BJ (cell line): ENCODE measurements around the gene FADS1. TPM values are rescaled to one million over a fixed set of nuclear protein-coding genes. Genes with fewer than 3 reads are reported as not detected.

Experiments
- CTCF ChIA-PET: fragments of 350-600 bp; formaldehyde crosslinking; extraction: SDS; loops from one replicate; lab custom pipeline; 2021; ENCODE audit warnings: antibody characterized with exemption, inconsistent platforms; lab: Yijun Ruan, JAX
- POLR2A ChIA-PET: fragments of 300-600 bp; sonication (Branson Sonifier 250); formaldehyde crosslinking; extraction: SDS; loops from one replicate; lab custom pipeline; 2021; ENCODE audit warnings: antibody characterized with exemption; lab: Charles Lee
- DNase-seq: peaks from one replicate; pipeline ENCODE4 v3.0.0-alpha.2; 2011; ENCODE audit warnings: low read depth
- H3K27me3 ChIP-seq: 2 replicates; pipeline ENCODE4 v1.6.0; 2011; ENCODE audit warnings: low read length; ENCODE audit not compliant: control insufficient read depth, insufficient read depth
- H3K36me3 ChIP-seq: 2 replicates; pipeline ENCODE4 v1.5.1; 2011; ENCODE audit warnings: low read length; ENCODE audit not compliant: control insufficient read depth, insufficient read depth
- H3K4me3 ChIP-seq: 2 replicates; pipeline ENCODE4 v1.5.1; 2011; ENCODE audit warnings: low read depth, mild to moderate bottlenecking, control low read depth, low read length
- polyA plus RNA-seq: library from polyadenylated mRNA; depleted of rRNA; stranded (reverse); fragments of >200 nt; gene quantifications from 2 replicates; pipeline ENCODE4 v1.2.3, GENCODE V29; 2011
- TF ChIP-seq, protein P1 (sequence below): IDR thresholded peaks from 2 replicates; pipeline ENCODE4 v1.5.1; 2011; ENCODE audit warnings: low read depth, mild to moderate bottlenecking, control low read depth, inconsistent platforms, low read length, moderate library complexity; ENCODE audit not compliant: insufficient read depth

The FADS1 gene
- polyA plus RNA-seq, 1 experiment, result 58.0 TPM

DNA sequence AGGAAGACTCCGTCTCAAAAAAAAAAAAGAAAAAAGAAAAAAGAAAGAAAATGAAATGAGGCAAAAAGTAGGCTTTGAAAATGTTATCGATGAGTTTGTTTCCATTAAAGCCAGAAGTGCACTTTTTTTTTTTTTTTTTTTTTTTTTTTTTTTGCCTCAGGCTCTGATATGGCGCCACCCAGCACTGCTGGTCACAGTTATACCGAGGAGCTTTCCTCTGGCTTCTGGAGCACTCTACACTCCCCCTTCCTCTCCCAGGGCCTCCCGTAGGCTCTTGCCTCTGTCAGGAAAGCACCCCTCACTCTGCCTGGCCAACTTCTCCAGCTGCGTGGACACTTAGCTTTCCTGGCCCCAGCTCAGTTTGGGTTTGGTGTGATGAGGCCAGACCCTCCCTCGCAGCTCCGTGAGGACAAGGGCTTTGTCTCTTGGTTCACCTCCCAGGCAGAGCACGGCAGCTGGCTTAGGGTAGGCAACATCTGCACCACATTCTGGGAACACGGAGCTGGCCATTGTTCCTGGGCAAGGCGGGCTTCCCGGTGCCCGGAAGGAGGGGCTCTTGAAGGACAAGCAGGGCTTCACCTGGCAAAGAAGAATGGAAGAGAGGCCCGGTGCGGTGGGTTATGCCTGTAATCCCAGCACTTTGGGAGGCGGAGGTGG, 28.2 kb upstream of the FADS1 start:
- POLR2A ChIA-PET, result no interaction called here

DNA sequence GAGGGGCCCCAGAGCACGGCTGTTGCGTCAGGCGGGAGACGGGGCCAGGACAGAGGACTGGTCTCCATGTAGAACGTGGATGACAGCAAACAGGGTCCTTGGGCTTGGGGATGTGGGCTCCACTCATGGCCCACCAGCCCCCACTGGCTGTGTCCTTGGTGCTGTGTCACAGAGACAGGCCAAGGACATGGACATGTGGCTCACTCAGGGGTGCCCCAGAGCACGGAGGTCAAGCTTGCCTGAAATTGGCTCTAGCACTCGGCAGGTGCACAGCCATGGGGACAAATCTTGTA, 25.7 kb upstream of the FADS1 start:
- Histone ChIP-seq H3K27me3 (no peaks in the 10 kb centered on the region), H3K4me3 (no peak overlapping the region), H3K36me3 (peaks cover 30% of the 10 kb centered on the region)
- POLR2A ChIA-PET, result no interaction called here
- TF ChIP-seq, protein P1, sequence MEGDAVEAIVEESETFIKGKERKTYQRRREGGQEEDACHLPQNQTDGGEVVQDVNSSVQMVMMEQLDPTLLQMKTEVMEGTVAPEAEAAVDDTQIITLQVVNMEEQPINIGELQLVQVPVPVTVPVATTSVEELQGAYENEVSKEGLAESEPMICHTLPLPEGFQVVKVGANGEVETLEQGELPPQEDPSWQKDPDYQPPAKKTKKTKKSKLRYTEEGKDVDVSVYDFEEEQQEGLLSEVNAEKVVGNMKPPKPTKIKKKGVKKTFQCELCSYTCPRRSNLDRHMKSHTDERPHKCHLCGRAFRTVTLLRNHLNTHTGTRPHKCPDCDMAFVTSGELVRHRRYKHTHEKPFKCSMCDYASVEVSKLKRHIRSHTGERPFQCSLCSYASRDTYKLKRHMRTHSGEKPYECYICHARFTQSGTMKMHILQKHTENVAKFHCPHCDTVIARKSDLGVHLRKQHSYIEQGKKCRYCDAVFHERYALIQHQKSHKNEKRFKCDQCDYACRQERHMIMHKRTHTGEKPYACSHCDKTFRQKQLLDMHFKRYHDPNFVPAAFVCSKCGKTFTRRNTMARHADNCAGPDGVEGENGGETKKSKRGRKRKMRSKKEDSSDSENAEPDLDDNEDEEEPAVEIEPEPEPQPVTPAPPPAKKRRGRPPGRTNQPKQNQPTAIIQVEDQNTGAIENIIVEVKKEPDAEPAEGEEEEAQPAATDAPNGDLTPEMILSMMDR, result no peak
- DNase-seq, result no peak
- CTCF ChIA-PET, result no interaction called here

More for the DNA sequence above, 28.2 kb upstream of the FADS1 start:
- CTCF ChIA-PET, result interaction anchor here (1.0 to 2.3 kb wide), 2 partner anchors 11 to 237 kb away, joined by 3 to 5 read pairs; no protein-coding TSS in a partner anchor
- TF ChIP-seq, protein P1, result no peak
- no peak for DNase-seq
- H3K4me3 ChIP-seq, result no peak overlapping the region
- H3K27me3 ChIP-seq, result no peaks in the 10 kb centered on the region
- H3K36me3 ChIP-seq, result peaks cover 40% of the 10 kb centered on the region

DNA sequence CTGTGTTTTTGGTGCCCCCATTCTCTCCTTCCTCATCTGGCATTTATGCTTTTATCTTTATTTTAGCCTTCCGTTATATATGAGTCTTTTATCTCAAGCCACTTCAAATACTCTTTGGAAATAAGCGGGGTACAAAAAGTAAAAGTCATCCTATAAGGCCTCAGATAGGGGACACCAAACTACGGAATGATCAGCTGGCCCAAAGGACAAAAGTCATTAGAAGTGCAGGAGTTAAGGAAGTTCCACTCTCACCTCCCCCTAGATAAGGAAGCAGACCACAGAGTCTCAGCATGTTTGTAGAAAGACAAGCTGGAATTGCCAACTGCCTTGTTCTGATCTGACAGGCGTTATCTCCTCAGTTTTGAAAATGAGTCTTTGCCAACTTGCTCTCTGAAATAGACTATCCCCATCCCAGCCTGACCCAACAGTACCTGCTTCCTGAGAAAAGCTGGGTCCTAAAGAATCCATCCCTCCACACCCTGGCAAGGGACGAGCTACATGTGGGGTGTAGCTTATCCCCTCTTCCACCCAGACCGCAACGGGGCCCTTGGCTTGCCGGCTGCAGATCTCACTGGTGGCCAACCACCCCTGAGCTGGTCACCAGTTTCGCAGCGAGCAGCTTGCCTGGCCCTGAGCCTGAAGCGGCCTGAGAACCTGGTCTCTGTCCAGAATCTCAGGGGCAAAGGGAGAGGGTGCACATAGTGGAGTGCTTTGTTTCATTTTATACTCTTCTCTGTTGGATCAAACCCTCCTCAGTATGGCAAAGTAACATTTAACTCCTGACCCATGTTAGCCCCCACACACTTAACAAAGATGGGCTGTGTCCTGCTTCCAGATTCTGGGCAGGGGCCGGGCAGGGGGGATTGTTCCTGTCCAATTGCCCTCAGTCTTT, 25.1 kb upstream of the FADS1 start:
- CTCF ChIA-PET, result interaction anchor here (1.1 kb wide), 1 partner anchor 29 kb away, joined by 3 read pairs; no protein-coding TSS in a partner anchor
- TF ChIP-seq, protein P1, result no peak
- DNase-seq, result no peak
- H3K4me3 ChIP-seq, result no peak overlapping the region
- no peaks in the 10 kb centered on the region for H3K27me3 ChIP-seq
- H3K36me3 ChIP-seq, result peaks cover 31% of the 10 kb centered on the region
- POLR2A ChIA-PET, result no interaction called here

DNA sequence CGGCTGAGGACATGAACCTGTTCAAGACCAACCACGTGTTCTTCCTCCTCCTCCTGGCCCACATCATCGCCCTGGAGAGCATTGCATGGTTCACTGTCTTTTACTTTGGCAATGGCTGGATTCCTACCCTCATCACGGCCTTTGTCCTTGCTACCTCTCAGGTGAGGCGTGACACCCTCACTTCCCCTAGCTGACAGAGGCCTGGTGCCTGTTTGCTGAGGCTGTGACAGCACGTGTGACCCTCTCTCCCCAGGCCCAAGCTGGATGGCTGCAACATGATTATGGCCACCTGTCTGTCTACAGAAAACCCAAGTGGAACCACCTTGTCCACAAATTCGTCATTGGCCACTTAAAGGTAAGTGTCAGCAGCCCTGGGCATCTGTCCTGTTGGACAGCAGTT, 23.6 kb upstream of the FADS1 start:
- Histone ChIP-seq H3K4me3 (no peak overlapping the region), H3K36me3 (peaks cover 29% of the 10 kb centered on the region), H3K27me3 (no peaks in the 10 kb centered on the region)
- ChIA-PET POLR2A (no interaction called here), CTCF (interaction anchor here (0.8 to 0.9 kb wide), 2 partner anchors 13 to 44 kb away, joined by 3 read pairs; no protein-coding TSS in a partner anchor)
- no peak for DNase-seq
- TF ChIP-seq, protein P1, result no peak

DNA sequence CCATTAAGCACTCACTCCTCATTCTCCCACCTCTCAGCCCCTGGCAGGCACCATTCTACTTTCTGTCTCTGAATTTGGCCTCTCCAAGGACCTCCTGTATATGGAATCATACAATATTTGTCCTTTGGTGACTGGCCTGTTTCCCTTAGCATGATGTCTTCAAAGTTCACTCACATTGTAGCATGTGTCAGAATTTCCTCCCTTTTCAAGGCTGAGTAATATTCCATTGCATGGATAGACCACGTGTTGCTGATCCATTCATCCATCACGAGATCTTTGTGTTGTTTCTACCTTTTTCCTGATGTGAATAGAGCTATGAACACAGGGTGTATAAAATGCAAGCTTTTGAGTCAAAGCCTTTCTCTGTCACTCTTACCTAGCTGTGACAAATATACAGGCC, 22.9 kb upstream of the FADS1 start:
- TF ChIP-seq, protein P1, result no peak
- H3K36me3 ChIP-seq, result peaks cover 25% of the 10 kb centered on the region
- H3K27me3 ChIP-seq, result no peaks in the 10 kb centered on the region
- ChIA-PET POLR2A (no interaction called here), CTCF (interaction anchor here (0.8 kb wide), 1 partner anchor 43 kb away, joined by 3 read pairs; no protein-coding TSS in a partner anchor)
- H3K4me3 ChIP-seq, result no peak overlapping the region
- no peak for DNase-seq
